NCI-H2227 (cell line): ENCODE measurements around the gene TAF5.
"Not testable (repeated sequence)": the region's sequence is repeated elsewhere in the genome, so short reads cannot be mapped to it uniquely, and the experiment has no call there.

Experiments used
- DNase-seq: peaks from one replicate; lab custom pipeline; 2025; ENCODE audit not compliant: unreplicated experiment; lab: John Stamatoyannopoulos, UW

TAF5 gene

DNA sequence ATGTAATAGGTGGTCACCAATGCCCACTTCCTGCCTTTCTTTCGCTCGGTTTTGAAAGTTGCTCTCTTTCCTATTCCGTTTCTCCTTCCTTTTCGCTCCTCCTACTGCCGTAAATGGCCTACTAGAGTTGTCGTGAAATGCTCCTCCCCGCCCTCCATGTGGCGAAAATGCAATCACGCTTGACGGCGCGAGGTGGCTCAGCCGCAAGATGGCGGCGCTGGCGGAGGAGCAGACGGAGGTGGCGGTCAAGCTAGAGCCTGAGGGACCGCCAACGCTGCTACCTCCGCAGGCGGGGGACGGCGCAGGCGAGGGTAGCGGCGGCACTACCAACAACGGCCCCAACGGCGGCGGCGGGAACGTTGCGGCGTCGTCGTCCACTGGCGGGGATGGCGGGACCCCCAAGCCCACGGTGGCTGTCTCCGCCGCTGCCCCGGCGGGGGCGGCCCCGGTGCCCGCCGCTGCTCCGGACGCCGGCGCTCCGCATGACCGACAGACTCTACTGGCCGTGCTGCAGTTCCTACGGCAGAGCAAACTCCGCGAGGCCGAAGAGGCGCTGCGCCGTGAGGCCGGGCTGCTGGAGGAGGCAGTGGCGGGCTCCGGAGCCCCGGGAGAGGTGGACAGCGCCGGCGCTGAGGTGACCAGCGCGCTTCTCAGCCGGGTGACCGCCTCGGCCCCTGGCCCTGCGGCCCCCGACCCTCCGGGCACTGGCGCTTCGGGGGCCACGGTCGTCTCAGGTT lies at the start of gene TAF5:
Gene TAF5, plus strand, starts transcription at position 195 of the 737 bp plus-strand sequence. Its CDS starts 14 bp downstream, at position 209.
- DNase-seq, result peak; percentile 93

DNA sequence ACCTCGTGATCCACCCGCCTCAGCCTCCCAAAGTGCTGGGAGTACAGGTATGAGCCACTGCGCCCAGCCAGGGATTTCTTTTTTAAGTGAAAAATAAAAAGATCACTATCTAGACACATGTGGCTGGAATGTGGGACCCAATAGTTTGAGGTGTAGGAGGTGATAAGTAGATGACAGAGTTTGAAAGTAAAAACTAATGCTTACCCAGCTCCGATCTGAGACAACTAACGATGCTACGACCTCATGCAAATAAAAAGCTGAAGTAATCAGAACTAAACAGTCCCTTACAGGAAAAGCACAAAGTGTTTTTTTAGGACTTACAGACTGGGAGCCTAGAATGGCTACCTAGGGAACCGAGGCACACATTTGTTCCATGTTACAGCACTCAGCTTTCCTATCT lies 39.9 kb upstream of the TAF5 start:
- DNase-seq, result no peak

DNA sequence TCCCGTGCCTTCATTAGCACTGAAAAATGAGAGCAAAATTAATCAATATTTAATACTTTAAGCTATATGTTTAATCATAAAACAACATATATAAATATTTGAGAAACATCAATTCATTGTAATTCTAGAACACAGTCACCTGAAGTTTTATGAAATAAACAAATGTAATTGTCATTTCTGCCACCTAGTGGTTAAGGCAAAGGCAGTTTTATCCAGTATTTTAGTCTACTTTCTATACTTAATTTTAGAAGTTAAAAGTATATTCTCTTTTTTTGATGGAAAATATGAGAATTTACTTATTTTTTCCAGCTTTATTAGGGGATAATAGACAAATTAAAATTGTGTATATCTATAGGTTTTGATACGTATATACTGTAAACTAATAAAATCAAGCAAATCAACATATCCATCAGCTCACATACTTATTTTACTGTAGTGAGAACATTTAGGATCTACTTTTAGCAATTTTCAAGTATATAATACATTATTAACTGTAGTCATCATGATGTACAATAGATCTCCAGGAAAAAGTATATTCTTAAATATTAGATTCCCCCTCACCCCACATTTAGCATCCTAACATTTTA lies 33.7 kb upstream of the TAF5 start:
- DNase-seq, result no peak

DNA sequence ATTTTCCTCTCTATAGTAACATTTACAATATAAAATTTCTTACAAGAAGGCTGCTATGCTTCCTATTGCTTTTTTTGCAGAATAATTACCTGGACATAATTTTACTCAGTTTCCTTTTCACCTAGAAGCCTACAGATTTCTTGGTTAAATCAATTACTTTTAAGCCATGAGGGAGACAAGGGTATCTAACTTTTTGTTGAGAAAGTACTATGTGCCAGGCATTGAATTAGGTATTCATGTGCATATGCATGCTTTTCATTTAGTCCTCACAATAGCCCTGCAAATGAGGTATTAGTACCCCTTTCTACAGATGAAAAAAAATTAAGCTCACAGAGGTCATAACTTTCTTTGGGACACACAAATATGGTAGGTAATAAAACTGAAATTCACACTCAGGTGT lies 33.2 kb upstream of the TAF5 start:
- DNase-seq, result no peak

DNA sequence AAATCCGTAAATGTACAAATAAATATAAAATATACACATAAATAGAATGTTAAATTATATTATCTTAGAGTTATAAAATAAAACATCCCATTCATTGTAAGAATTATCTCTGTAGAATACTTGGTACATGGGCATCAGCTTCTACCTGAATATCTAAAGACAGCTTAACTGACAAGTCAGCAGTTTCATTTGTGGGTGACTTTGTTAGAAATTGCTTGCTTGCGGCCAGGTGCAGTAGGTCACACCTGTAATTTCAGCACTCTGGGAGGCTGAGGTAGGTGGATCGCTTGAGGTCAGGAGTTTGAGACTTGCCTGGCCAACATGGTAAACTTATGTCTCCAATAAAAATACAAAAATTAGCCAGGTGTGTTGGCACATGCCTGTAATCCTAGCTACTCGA lies 31.4 kb upstream of the TAF5 start:
- DNase-seq, result no peak

DNA sequence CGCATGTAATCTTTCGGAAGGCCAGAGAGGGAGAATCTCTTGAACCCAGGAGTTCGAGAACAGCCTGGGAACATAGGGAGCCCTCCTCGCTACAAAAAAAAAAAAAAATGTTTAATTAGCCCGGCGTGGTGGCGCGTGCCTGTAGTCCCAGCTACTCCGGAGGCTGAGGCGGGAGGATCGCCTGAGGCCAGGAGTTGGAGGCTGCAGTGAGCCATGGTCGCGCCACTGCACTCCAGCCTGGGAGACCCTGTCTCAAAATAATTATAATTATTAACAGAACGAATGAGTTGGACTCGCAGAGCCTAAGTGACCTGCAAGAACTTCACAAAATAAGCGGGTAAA lies 17.6 kb upstream of the TAF5 start:
- DNase-seq, result no peak

DNA sequence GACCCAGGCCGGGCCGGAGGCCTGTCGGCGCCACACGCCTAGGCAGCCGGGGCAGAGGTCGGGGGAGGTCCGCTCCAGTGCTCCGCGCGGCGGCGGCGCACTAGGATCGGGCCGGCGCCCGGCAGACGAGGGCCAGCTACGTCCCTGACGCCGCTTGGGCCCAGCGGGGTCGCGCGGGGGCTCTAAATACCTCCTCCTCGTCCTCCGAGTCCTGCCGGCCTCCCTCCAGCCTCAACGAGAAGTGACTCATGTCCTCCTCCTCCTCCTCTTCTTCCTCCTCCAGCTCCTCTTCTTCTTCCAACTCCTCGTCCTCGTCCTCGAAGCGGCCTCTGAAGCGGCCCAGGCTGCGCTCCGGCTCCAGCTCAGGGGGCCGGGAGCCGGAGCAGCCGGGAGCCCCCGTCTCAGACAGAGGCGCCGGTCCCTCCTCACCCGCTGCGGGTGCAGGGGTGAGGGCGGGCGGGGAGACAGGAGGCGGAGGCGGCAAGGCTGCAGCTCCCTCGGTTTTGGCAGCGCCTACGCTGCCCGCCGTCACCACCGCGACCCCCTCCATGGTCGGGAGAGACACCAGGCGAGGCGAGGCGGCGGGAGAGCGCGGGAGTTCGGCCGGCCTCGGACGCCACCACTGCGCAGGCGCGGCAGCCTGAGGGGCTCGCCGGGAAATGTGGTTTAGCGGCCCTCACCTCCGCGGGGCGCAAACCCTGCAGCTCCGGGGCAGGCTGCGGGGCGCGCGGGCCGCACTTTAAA lies 17.1 kb upstream of the TAF5 start, which contains the start of gene PCGF6:
Gene PCGF6, minus strand, starts transcription at position 624 of the 744 bp plus-strand sequence. Its CDS starts 74 bp downstream, at position 550.
- DNase-seq, result peak; percentile 90

DNA sequence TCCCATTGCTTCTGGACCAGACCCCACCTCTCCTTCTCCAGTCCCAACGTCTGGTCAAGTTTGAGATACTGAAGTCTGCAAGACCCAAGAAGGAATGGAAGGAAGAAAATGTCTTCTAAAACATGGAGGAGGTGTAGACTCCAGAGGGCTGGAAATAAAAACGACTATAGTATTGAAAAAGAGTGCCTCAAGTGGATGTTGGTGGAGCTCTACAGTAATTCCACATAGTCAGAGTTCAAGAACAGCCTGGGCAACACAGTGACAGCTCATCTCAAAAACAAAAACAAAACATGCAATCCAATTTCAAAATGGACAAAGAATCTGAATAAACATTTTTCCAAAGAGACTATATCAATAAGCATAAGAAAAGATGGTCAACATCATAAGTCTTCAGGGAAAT lies 14.5 kb upstream of the TAF5 start:
- no peak for DNase-seq

DNA sequence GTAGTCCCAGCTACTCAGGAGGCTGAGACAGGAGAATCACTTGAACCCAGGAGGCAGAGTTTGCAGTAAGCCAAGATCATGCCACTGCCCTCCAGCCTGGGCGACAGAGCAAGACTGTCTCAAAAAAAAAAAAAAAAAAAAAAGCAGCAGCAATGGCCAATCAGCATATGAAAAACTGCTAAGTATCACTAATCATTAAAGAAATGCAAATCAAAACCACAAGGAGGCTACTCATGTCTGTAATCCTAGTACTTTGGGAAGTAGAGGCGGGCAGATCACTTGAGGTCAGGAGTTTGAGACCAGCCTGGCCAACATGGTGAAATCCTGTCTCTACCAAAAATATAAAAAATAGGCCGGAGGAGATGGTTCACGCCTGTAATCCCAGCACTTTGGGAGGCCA lies 13.2 kb upstream of the TAF5 start:
- not testable (repeated sequence) for DNase-seq

DNA sequence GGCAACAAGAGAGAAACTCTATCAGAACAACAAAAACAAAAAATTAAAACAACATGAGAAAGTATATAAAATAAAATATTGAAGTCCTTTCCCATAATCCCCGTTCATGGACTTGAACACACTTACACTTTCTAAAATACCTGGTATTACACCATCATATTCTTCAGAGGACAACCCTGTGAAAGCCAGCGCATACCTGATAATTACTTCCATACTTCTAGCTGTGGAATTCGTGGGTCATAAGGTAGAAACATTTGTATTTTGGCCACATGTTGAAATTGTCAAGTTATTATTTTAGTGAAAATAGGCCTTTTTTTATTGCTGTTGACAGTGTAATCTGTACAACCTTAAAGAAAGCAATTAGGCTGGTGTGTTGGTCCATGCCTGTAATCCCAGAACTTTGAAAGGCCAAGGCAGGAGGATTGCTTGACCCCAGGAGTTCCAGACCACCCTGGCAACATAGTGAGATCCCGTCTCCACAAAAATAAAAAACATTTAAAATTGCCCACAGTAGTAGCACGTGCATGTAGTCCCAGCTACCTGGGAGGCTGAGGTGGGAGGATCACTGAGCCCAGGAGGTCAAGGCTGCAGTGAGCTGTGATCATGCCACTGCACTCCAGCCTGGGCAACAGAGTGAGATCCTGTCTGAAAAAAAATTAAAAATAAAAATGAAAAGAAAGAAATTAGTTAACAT lies 11.7 kb upstream of the TAF5 start:
- no peak for DNase-seq

DNA sequence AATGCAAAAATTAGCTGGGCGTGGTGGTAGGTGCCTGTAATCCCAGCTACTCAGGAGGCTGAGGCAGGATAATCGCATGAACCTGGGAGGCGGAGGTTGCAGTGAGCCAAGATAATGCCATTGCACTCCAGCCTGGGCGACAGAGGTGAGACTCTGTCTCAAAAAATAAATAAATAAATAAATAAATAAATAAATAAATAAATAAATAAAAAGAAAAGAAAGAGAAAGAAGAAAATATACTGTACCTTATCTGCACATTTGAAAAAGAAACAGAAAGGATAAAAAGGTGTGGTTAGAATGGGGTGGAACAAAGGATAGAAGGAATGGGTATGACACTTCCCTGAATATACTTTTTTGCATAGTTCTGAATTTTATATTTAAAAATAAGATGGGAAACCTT lies 8.3 kb upstream of the TAF5 start:
- not testable (repeated sequence) for DNase-seq

DNA sequence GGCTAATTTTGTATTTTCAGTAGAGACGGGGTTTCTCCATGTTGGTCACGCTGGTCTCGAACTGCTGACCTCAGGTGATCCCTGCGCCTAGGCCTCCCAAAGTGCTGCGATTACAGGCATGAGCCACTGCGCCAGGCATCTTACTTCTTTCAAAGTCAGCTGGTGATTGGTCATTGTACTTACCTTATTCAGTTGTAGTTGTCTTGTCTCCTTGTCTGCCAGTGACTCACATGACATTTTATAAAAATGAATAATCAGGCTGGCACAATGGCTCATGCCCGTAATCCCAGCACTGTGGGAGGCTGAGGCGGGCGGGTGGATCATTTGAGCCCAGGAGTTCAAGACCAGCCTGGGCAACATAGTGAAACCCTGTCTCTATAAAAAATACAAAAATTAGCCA lies 7.0 kb upstream of the TAF5 start:
- not testable (repeated sequence) for DNase-seq

DNA sequence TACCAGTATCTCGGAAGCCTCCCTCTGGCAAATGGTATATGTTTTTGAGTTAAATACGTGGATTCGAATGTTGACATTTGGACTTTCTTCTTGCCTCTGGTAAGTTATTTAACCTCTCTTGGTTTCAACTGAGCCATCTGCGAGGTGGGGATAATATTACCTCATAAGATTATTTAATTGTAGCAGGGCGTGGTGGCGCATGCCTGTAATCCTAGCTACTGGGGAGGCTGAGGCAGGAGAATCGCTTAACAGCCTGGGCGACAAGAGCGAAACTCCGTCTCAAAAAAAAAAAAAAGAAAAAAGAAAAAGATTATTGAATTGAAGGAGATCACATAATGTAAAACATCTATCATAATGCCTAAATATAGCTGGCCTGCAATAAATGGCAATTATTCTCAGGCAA lies 396 bp upstream of the TAF5 start:
- no peak for DNase-seq

DNA sequence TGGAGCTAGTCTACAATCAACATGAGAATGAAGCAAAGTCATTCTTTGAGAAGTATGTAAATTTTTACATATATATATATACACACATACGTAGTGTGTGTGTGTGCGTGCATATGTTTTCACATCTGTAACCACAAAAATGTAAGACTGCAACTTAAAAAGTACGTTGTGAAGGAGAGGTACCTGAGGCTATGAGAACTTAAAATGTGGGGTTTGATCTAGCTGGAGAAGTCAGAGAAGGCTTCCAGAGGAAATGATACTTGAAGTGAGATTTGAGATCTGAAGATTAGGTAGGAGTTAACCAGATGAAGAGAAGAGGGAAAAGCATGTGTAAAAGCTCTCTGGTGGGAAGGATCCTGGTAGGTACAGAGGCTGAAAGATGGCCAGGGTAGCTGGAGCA lies 5.8 kb downstream of the TAF5 start:
- DNase-seq, result no peak

DNA sequence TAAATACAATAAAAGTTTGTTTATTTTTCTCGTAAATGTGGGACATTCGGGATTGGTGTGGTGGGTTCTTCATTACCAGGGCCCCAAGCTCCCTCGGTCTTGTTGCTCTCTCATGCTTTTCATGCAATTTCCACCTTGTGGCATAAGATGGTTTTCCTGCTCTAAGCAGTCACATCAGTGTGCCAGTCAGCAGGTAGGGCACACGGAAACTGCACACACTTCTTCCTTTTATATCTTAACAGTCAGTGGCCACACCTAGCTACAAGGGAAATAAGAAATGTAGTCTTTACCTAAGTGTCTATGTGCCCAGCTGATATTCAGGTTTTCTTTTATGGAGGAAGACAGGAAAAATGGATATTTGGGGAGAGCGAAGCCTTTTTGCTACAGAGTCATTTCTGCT lies 6.5 kb downstream of the TAF5 start:
- no peak for DNase-seq

DNA sequence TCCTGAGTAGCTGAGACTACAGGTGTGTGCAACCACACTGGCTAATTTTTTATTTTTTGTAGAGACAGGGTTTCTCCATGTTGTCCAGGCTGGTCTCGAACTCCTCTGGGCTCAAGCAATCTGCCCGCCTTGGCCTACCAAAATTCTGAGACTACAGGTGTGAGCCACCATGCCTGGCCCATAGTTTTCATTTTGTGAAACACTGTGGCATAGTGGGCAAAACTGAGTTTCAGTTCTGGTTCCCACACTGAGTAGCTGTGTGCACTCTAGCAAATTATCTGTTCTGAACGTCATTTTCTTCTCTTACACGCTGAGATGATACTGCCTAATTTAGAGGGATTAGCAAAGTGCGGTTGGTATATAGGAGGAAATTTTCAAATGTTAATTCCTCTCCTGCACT lies 15.0 kb downstream of the TAF5 start:
- no peak for DNase-seq

DNA sequence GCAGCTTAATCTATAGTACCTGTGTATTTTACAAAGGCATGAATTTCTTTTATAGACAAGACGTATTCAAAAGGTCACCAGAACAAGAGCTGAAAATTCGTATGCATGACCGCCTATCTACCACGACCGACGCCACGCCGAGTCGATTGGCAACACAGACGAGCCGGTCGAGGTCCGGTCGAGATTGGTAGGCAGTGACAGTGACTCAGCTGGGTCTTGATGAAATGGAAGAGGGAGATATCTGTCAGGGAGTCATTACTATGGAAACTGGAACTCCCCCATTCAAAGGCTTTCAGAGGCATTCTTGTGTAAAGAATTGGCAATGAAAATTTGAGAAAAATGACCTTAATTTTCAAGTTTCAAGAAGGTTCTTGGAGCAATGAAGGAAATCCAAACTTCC lies 26.4 kb downstream of the TAF5 start:
- DNase-seq, result no peak

DNA sequence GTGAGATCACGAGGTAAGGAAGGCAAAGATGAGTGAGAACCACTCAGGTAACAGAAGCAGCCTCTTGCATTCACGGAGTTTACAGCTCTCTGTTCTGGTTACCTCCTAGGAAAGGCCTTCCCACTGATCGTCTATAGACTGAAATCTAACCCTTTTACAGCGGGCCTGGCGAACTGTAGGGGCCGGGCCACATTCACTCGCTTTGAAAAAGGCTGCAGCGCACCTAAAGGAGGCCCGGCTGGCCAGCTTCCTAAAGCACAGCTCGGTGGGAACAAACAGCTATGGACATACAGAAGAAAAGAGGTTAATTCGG lies 27.9 kb downstream of the TAF5 start:
- DNase-seq, result peak; percentile 6

DNA sequence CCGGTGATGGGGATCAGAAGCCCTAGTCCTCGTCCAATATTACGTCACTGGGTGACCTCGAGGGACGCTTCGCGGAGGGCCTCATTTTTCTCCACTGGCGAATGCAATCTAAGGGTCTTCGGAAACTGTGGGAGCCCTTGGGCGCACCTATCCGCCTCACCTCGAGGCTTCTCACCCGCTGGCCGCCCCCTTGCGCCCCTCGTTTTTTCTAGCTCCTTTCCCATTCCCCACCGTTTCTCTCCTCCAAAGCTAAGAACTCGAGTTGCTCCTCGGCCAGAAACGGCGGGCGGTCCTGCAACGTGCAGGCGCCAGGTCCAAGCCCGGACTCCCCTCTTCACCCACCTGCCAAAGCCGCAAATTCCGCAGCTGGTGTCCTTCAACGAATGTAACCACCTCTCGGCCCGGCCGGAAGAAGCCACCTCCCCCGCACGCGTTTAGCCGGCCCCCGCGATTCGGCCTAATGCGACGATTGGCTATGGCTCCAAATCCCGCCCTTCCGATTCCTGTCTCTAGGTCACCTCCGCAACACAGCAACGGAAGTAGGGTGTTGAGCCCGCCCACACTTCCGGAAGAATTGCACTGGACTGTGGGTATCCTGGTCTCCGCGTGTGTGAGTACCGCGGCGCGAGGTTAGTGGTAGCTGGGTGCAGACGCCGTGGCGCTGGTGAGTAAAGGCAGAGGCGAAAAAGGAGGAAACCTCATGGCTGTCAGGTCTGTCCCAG lies 28.5 kb downstream of the TAF5 start, which contains the start of the genes ATP5MK and PDCD11:
Gene ATP5MK, minus strand, starts transcription at position 409 of the 722 bp plus-strand sequence. CDS start 4,018 bp downstream, outside the sequence.
Gene PDCD11, plus strand, starts transcription at position 560 of the 722 bp plus-strand sequence. CDS start 1,801 bp downstream, outside the sequence.
- DNase-seq, result peak; percentile 96

DNA sequence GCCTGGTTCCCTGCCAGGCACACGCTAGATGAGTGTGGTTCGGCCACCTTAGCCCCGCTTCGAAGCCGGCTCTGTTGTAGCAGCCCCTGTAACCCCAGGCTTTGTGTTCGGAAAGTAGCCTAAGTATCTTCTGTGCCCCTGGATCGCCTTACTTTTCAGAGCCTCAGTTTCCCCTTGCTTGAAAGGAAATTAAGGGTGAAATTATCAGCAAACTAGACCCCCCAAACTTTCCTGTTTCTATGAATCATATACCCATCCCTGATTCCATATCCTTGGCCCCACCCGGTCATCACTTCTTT lies 29.0 kb downstream of the TAF5 start:
- no peak for DNase-seq

DNA sequence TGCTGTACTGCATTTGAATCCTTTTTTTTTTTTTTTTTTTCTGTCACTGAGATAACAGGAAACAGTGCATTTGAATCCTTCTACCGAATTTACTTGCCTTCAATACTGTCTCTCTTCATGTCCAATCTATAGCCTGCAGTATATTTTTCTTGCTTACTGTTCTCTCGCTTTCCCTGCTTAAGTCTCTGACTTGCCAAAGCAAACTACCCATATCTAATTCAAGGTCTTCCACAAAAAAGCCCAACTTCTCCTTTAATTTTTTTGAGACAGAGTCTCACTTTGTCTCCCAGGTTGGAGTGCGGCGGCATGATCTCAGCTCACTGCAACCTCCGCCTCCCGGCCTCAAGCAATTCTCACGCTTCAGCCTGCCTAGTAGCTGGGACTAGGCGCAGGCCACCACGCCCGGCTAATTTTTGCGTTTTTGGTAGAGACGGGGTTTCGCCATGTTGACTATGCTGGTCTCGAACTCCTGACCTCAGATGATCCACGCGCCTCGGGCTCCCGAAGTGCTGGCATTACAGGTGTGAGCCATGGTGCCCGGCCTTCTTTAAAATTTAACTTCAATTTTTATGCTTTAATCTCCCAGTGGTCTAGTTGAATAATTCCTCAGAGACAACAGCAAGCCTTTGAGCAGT lies 29.5 kb downstream of the TAF5 start:
- peak; percentile 5 for DNase-seq
